Pancreas (tissue), 10 donors: ENCODE measurements around the gene GDPD5. TPM values are rescaled to one million over a fixed set of nuclear protein-coding genes. Genes with fewer than 3 reads are reported as not detected.

Source experiments
- ATAC-seq, 4 donors: fragments of 200-7000 bp; cut with Tn5 transposase; one replicate each; pipeline versions ENCODE4 v1.8.0 to v1.9.1; 2020; ENCODE audit warnings: mild to moderate bottlenecking in 4 of 4, moderate library complexity in 4 of 4
- DNase-seq, 6 donors: peaks; one replicate each; pipeline ENCODE4 v3.0.0-alpha.2; 2020
- FAIRE-seq: peaks from 2 replicates; lab custom pipeline; 2012; peaks lifted over from hg19 to GRCh38; lab: Jason Lieb, UNC
- H3K27ac ChIP-seq, 4 donors: fragments of 200-600 bp; sonication (generic); 1 replicate in 3 of 4; 2 replicates in 1 of 4; pipeline versions ENCODE4 v1.5.0 to v1.8.0; 2020
- H3K27me3 ChIP-seq, 4 donors: fragments of 200-600 bp; one replicate each; pipeline ENCODE4 v1.8.0; 2021
- H3K36me3 ChIP-seq, 3 donors: fragments of 200-600 bp; sonication (generic) in 1 of 3; one replicate each; pipeline versions ENCODE4 v1.5.0 to v1.8.0; 2020 to 2021
- H3K4me1 ChIP-seq, 3 donors: fragments of 200-600 bp; one replicate each; pipeline ENCODE4 v1.8.0; 2021
- H3K4me3 ChIP-seq, 4 donors: fragments of 200-600 bp; sonication (generic) in 2 of 4; one replicate each; pipeline versions ENCODE4 v1.5.0 to v1.8.0; 2020 to 2021
- H3K9me3 ChIP-seq, 4 donors: fragments of 200-600 bp; one replicate each; pipeline ENCODE4 v1.8.0; 2021
- WGBS, 2 donors: extraction: QIAGEN DNeasy Blood & Tissue Kit; methylation state at CpG; one replicate each; pipeline ENCODE4 v1.1.7; 2013; 5-methylcytosine and 5-hydroxymethylcytosine counted together
- intact Hi-C, 3 donors: fragments of 100-400 bp; cut with DNase I; formaldehyde crosslinking; loops; one replicate each; pipeline versions ENCODE4 v1.11.1 to v1.14.2; 2022
- polyA plus RNA-seq, 2 donors: library from polyadenylated mRNA; stranded (reverse); fragments of 200-250 nt; gene quantifications; one replicate each; pipeline ENCODE4 v1.2.3, GENCODE V29; 2013
- total RNA-seq, 6 donors: library from RNA; stranded (reverse); fragmentation: NEBNext Ultra II Directional in 4 of 6; extraction: Animal tissue kit (Norgen Biotek cat#: 25700) in 4 of 6; gene quantifications; one replicate each; pipeline versions ENCODE4 v1.2.1 to v1.2.4, GENCODE V29; 2021 to 2023
- TF ChIP-seq, protein P1 (sequence below), 4 donors: fragments of 200-600 bp; sonication (generic) in 3 of 4; IDR thresholded peaks; one replicate each; pipeline versions ENCODE4 v1.5.0 to v1.8.0; 2021; ENCODE audit warnings: antibody characterized with exemption in 4 of 4
- donor health status: healthy with polysubstance abuse.
- donor health status: DM: no; HTN: no; CAD: no; lungs with moderate emphysema.
- donor health status: DM: no; HTN: no; CAD: no.
- donor health status: control.
- donor health status: control.
- donor health status: Bipolar disorder and iron deficiency.
- donor health status: DM: yes; HTN: yes; CAD: no.
- donor health status: DM: no; HTN: no; CAD: no.
- donor health status: DM: no; HTN: no; CAD: no.
- donor health status: DM: yes; HTN: yes; CAD: no.

GDPD5 gene
- total and polyA plus RNA-seq, 8 donors: 24.3 to 92.9 (median 32.7) TPM

DNA sequence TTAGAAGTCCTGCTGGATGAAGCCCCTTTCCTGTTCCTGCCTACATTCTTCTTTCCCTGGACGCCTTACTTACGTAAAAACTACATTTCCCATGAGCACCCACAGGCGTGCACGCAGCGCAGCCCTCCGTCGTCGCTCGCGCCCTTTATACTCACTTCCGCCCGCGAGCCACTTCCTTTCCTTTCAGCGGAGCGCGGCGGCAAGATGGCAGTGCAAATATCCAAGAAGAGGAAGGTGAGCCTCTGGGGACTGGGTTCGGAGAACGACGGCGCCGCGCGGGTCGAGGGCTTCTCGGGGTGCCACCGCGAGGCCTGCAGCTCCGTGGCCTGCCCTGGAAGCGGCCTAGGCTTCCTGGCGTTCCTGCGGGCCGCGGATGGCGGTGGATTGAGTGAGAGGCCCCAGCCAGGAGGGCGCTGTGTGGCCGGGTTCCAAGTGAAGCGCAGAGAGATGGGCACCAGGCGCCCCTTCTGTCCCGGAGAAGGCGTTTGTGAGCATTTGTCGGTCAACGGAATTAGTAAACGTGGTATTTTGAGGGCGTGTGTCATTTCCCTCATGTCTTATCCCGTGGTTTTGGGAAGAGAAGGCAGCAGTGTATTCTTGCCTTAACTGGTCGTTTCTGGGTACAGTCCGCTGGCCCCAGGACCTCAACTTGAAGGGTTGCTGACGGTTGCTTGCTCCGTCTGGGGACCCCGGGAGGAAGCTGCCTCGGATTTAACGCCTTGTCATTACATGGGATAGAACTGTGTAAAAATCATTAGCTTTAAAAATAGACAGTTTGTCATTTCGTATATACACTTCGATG is 126.2 kb downstream of the GDPD5 start, which contains the start of gene RPS3:
Gene RPS3, plus strand, starts transcription at position 175 of the 802 bp plus-strand sequence. Its CDS starts 30 bp downstream, at position 205.
- TF ChIP-seq, protein P1, sequence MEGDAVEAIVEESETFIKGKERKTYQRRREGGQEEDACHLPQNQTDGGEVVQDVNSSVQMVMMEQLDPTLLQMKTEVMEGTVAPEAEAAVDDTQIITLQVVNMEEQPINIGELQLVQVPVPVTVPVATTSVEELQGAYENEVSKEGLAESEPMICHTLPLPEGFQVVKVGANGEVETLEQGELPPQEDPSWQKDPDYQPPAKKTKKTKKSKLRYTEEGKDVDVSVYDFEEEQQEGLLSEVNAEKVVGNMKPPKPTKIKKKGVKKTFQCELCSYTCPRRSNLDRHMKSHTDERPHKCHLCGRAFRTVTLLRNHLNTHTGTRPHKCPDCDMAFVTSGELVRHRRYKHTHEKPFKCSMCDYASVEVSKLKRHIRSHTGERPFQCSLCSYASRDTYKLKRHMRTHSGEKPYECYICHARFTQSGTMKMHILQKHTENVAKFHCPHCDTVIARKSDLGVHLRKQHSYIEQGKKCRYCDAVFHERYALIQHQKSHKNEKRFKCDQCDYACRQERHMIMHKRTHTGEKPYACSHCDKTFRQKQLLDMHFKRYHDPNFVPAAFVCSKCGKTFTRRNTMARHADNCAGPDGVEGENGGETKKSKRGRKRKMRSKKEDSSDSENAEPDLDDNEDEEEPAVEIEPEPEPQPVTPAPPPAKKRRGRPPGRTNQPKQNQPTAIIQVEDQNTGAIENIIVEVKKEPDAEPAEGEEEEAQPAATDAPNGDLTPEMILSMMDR (IDR thresholded peaks at IDR 0.05): no peak
- Histone ChIP-seq H3K9me3 (no peaks in the 10 kb centered on the region), H3K27me3 (no peaks in the 10 kb centered on the region), H3K4me3 (peak within 1 kb of the TSS; percentile 55 to 88 (median 68)), H3K27ac (peak within 1 kb of the TSS; percentile 56 to 88 (median 82)), H3K36me3 (peaks cover 11 to 35% (median 30%) of the 10 kb centered on the region in 3 donors), H3K4me1 (peaks cover 12 to 25% (median 19%) of the 10 kb centered on the region in 3 donors)
- DNase-seq (peak; percentile 86 to 96 (median 90)), ATAC-seq (peak; percentile 97 to 98 (median 97)), FAIRE-seq (no peak)
- 0 to 1% methylated on average over 42 to 55 of the region's 55 CpGs for WGBS, 2 donors
- intact Hi-C loops: loop anchor here in 1 of 3 donors (10.0 kb wide), 1 partner anchor 45 kb away; no protein-coding TSS in a partner anchor

DNA sequence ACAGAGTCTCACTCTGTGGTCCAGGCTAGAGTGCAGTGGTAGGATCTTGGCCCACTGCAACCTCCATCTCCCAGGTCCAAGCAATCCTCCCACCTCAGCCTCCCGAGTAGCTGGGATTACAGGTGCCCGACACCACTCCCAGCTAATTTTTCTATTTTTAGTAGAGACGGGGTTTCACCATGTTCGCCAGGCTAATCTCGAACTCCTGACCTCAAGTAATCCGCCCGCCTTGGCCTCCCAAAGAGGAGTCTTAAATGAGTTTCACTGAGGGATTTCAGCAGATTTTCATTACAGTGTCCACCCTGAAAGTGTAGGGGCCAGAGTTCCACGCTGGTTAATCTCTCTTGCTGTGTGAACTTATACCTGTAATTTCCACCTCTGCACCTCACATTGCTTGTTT is 126.8 kb downstream of the GDPD5 start:
- Histone ChIP-seq H3K36me3 (peaks cover 5 to 29% (median 24%) of the 10 kb centered on the region in 3 donors), H3K27me3 (no peaks in the 10 kb centered on the region), H3K27ac (no peak overlapping the region), H3K9me3 (no peaks in the 10 kb centered on the region), H3K4me1 (peaks cover 12 to 25% (median 19%) of the 10 kb centered on the region in 3 donors), H3K4me3 (no peak overlapping the region)
- TF ChIP-seq, protein P1 (IDR thresholded peaks at IDR 0.05): no peak
- ATAC-seq: no peak
- no peak for FAIRE-seq
- WGBS, 2 donors: 60 to 67% methylated on average over 8 of the region's 8 CpGs
- intact Hi-C loops: loop anchor here in 1 of 3 donors (10.0 kb wide), 1 partner anchor 46 kb away; no protein-coding TSS in a partner anchor
- DNase-seq: no peak

DNA sequence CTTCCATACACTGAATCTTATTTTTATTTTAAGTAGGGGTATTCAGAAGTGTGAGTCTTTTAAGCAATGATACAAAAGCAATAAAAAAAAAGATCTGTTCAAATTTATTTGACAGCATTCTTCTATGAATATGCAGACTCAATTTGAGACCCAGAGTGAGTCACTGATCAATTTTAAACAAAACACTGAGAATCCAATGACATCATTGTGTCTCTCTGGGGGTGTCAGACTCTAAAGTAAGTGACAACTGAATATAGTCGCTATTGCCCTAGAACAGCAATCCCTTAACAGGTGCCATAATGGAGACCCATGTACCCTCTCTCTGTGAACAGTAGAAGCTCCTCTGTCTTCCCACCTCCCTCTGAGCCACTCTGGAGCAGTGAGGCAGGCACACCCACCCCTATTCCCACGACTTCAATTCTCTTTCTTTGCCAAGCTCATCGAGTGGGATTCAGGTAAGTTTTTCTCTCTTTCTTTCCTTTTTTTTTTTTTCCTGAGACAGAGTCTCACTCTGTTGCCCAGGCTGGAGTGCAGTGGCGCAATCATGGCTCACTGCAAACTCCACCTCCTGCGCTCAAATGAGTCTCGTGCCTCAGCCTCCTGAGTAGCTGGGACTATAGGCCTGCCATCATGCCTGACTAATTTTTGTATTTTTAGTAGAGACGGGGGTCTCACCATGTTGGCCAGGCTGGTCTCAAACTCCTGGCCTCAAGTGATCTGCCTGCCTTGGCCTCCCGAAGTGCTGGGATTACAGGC is 131.5 kb downstream of the GDPD5 start:
- H3K4me1 ChIP-seq: no peaks in the 10 kb centered on the region
- H3K36me3 ChIP-seq: no peaks in the 10 kb centered on the region
- H3K9me3 ChIP-seq: no peaks in the 10 kb centered on the region
- WGBS, 2 donors: 66 to 70% methylated on average over 8 of the region's 8 CpGs
- intact Hi-C loops: loop anchor here in 1 of 3 donors (10.0 kb wide), 1 partner anchor 51 kb away; no protein-coding TSS in a partner anchor
- H3K4me3 ChIP-seq: no peak overlapping the region
- no peak for FAIRE-seq
- TF ChIP-seq, protein P1 (IDR thresholded peaks at IDR 0.05): no peak
- H3K27ac ChIP-seq: no peak overlapping the region
- H3K27me3 ChIP-seq: no peaks in the 10 kb centered on the region
- no peak for ATAC-seq
- DNase-seq: no peak

DNA sequence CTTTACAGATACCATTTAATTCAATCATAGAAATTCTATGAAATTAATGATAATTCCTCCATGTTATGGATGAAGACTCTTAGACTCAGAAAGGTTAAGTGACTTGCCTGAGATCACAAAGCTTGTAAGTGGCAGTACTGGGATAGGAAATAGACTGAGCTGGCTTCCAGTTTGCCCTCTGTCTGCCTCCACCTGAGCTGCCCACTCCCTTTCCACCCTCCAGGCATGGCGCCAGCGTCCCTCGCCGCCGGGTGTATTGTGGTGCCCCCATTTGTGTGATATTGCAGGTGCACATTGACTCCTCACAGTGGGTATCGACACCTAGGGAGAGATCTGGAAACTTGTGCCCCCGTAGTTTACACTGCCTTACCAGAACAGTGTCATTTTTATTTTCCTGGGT is 135.8 kb downstream of the GDPD5 start:
- intact Hi-C loops: loop anchor here in 1 of 3 donors (10.0 kb wide), 2 partner anchors 55 to 65 kb away; no protein-coding TSS in a partner anchor
- Histone ChIP-seq H3K36me3 (no peaks in the 10 kb centered on the region), H3K27me3 (no peaks in the 10 kb centered on the region), H3K9me3 (no peaks in the 10 kb centered on the region), H3K4me1 (peaks cover 0 to 6% (median 4%) of the 10 kb centered on the region in 3 donors), H3K4me3 (no peak overlapping the region), H3K27ac (no peak overlapping the region)
- DNase-seq: no peak
- TF ChIP-seq, protein P1 (IDR thresholded peaks at IDR 0.05): no peak
- no peak for ATAC-seq
- WGBS, 2 donors: 74 to 76% methylated on average over 7 of the region's 7 CpGs
- FAIRE-seq: no peak
